ENCODE results near the gene UNC5CL.

Gene UNC5CL

DNA sequence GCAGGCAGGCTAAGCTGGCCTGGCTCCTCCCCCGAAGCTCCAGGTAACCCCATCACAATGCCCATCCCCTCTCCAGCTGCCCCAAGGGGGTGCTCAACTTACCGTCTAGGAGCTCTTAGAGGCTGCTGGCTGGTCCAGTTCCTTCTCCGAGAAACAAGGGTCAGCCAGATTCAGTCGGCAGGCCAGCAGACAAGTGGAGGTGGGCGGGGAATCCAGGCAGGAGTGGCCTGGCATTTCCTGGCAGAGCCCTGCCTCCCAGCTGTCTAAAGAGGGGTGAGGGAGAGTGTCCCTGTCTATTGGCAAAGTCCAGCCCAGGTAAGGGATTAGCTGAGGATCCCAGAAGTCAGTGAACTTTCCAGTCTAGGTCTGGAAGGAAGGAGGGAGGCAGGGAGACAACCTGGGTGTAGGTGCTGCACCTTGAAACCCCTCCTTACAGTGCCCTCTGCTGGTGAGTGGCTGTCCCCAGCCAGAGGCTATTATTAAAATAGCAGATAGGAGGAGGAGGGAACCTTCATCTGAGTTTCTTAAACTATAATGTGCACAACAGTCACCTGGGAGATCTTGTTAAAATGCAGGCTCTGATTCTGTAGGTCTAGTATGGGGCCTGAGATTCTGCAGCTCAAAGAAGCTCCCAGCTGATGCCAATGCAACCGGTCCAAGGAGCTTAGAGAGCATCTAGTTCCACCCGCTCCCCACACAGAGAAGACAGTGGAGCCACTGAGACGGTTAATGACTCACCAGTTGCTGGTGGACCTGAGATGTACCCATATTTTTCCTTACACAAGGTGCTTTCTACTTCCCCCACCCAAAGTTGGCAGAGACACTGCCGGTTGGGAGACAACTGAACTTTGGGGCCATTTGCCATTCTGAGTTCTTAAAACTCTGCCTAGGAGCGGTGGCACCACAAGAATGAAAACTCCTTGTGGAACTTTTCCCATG is at the start of gene UNC5CL:
UNC5CL (minus strand) TSS at position 162 of the 939 bp plus-strand sequence. CDS start 4,147 bp downstream, outside the sequence.
- H3K27ac Mint-ChIP-seq, result no peak within 1 kb of the TSS
- peak; percentile 38 to 40 for DNase-seq (ENCODE audit: low spot score in 2 of 2)
- H3K4me3 Mint-ChIP-seq, result no peak within 1 kb of the TSS
- H3K36me3 Mint-ChIP-seq, result no peaks in the 10 kb centered on the region
- H3K4me1 Mint-ChIP-seq, result no peaks in the 10 kb centered on the region
- ATAC-seq (ENCODE audit: low read depth), result peak; percentile 63
- no peaks in the 10 kb centered on the region for H3K9me3 Mint-ChIP-seq
- no peaks in the 10 kb centered on the region for H3K27me3 Mint-ChIP-seq

- Mint-ChIP-seq H3K4me3 (no peak overlapping the region), H3K27ac (no peak overlapping the region), H3K4me1 (no peaks in the 10 kb centered on the region), H3K9me3 (no peaks in the 10 kb centered on the region), H3K36me3 (peaks cover 30% of the 10 kb centered on the region), H3K27me3 (no peaks in the 10 kb centered on the region)
- ATAC-seq (ENCODE audit: low read depth) (no peak), DNase-seq (ENCODE audit: low spot score in 2 of 2) (no peak)
Measured at GRCh38 chr6:41088451-41088850, 49.4 kb upstream of the UNC5CL start.

DNA sequence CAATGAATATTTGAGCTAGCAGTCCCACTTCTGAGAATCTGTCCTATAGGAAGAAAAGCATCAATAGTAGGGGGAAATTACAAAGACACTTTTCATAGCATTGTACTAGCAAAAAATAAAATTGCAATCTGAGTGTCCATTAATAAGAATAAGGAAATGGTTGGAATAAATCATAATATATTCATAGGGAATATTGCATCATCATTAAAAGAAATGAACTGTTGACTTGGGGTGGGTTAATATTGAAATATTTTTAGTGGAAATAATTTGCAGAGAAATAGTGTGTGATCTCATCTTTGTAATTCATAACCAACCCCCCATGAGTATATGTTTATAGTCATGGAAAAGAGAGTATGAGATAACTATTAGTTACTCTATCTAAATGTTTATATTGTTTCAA is 46.2 kb upstream of the UNC5CL start:
- peaks cover 21% of the 10 kb centered on the region for H3K36me3 Mint-ChIP-seq
- H3K27ac Mint-ChIP-seq, result no peak overlapping the region
- no peaks in the 10 kb centered on the region for H3K27me3 Mint-ChIP-seq
- H3K4me1 Mint-ChIP-seq, result peaks cover 10% of the 10 kb centered on the region
- H3K9me3 Mint-ChIP-seq, result no peaks in the 10 kb centered on the region
- ATAC-seq (ENCODE audit: low read depth) (no peak), DNase-seq (ENCODE audit: low spot score in 2 of 2) (no peak)
- no peak overlapping the region for H3K4me3 Mint-ChIP-seq

DNA sequence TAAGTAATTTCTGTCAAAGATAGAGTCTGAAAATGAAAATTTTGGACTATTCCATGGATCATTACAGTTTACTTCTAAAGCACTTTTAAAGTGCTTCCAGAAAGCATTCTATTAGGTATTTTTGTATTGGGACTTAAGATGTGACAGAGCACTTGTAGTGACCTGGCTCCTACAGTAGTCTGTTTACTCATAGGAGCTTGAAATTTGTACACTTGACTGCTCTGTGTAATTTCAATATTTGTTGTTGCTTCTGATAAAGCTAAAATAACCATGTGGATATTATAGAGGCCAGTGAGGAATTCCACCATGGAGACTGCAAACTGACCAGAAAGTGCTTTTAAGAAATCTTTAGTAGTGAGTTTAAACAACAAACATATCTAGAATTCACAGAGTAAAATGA is 44.1 kb upstream of the UNC5CL start:
- Mint-ChIP-seq H3K9me3 (no peaks in the 10 kb centered on the region), H3K27ac (peak overlapping the region; percentile 5), H3K27me3 (no peaks in the 10 kb centered on the region), H3K4me1 (peaks cover 12% of the 10 kb centered on the region), H3K4me3 (no peak overlapping the region), H3K36me3 (peaks cover 27% of the 10 kb centered on the region)
- ATAC-seq (ENCODE audit: low read depth) (no peak), DNase-seq (ENCODE audit: low spot score in 2 of 2) (no peak)

- peak; percentile 82 for ATAC-seq (ENCODE audit: low read depth)
- Mint-ChIP-seq H3K27ac (peak overlapping the region; percentile 91), H3K27me3 (no peaks in the 10 kb centered on the region), H3K4me1 (peaks cover 20% of the 10 kb centered on the region), H3K9me3 (no peaks in the 10 kb centered on the region), H3K4me3 (peak overlapping the region; percentile 77), H3K36me3 (peaks cover 22% of the 10 kb centered on the region)
- DNase-seq (ENCODE audit: low spot score in 2 of 2), result no peak
Measured at GRCh38 chr6:41080621-41081020, 41.6 kb upstream of the UNC5CL start.

- Mint-ChIP-seq H3K27ac (peak overlapping the region; percentile 53), H3K27me3 (no peaks in the 10 kb centered on the region), H3K36me3 (peaks cover 18% of the 10 kb centered on the region), H3K9me3 (no peaks in the 10 kb centered on the region), H3K4me1 (peaks cover 29% of the 10 kb centered on the region), H3K4me3 (no peak overlapping the region)
- DNase-seq (ENCODE audit: low spot score in 2 of 2) (no peak), ATAC-seq (ENCODE audit: low read depth) (no peak)
Measured at GRCh38 chr6:41079080-41079479, 40.1 kb upstream of the UNC5CL start.

- Mint-ChIP-seq H3K36me3 (peaks cover 12% of the 10 kb centered on the region), H3K4me1 (peaks cover 33% of the 10 kb centered on the region), H3K9me3 (no peaks in the 10 kb centered on the region), H3K27me3 (no peaks in the 10 kb centered on the region), H3K27ac (no peak overlapping the region), H3K4me3 (no peak overlapping the region)
- ATAC-seq (ENCODE audit: low read depth) (no peak), DNase-seq (ENCODE audit: low spot score in 2 of 2) (no peak)
Measured at GRCh38 chr6:41078101-41078500, 39.1 kb upstream of the UNC5CL start.

GRCh38 chr6:41077536-41077935 is 38.5 kb upstream of the UNC5CL start:
- ATAC-seq (ENCODE audit: low read depth) (no peak), DNase-seq (ENCODE audit: low spot score in 2 of 2) (no peak)
- peaks cover 12% of the 10 kb centered on the region for H3K36me3 Mint-ChIP-seq
- H3K4me3 Mint-ChIP-seq, result no peak overlapping the region
- H3K27ac Mint-ChIP-seq, result no peak overlapping the region
- peaks cover 33% of the 10 kb centered on the region for H3K4me1 Mint-ChIP-seq
- H3K9me3 Mint-ChIP-seq, result no peaks in the 10 kb centered on the region
- H3K27me3 Mint-ChIP-seq, result no peaks in the 10 kb centered on the region

DNA sequence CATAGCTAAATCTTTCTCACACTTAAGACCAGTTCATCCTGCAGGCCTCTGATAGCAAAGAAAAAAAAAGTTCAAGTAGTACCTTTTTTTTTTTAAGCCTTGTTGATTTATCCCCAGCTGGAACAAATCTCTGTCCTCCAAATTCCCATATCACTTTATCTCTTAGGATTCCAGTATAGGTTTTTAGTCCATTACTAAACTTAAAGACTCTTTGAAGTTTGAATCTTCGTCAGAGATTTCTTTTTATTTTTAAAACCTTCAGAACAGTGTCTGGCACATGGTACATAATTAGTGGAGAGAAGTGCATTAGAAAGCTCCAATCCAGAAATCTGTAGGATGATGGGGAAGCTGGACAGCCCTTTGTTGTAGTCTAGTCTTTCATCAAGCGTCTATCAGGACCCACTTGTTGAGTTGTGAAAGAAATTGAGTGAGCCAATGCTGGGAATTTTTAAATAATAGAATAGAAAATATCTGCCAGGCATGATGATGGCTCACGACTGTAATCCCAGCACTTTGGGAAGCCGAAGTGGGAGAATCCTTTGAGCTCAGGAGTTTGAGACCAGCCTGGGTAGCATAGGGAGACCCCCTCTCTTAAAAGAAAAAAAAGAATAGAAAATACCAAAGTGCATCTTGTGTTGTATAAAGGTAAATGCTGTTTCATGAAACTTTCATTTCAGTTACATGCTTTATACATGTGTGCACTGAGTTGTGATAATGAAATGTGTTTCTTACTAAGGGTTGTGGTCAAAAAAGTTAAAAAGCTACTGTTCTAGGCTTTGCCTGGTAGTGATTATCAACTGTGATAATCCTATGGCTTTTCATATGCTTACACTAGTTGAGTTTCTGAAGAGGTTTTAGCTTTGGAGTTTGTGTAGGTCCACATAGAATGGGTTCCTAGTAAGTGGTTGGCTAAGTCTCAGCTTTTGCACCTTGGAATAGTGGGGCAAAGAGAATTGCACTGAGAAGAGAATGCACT is 36.9 kb upstream of the UNC5CL start:
- H3K27ac Mint-ChIP-seq, result peak overlapping the region; percentile 98
- H3K27me3 Mint-ChIP-seq, result no peaks in the 10 kb centered on the region
- no peak for DNase-seq (ENCODE audit: low spot score in 2 of 2)
- peak overlapping the region; percentile 1 for H3K4me3 Mint-ChIP-seq
- H3K4me1 Mint-ChIP-seq, result peaks cover 34% of the 10 kb centered on the region
- H3K36me3 Mint-ChIP-seq, result peaks cover 11% of the 10 kb centered on the region
- ATAC-seq (ENCODE audit: low read depth), result no peak
- no peaks in the 10 kb centered on the region for H3K9me3 Mint-ChIP-seq

- Mint-ChIP-seq H3K9me3 (no peaks in the 10 kb centered on the region), H3K27ac (peak overlapping the region; percentile 98), H3K4me1 (peaks cover 28% of the 10 kb centered on the region), H3K36me3 (peaks cover 9% of the 10 kb centered on the region), H3K27me3 (no peaks in the 10 kb centered on the region), H3K4me3 (peak overlapping the region; percentile 92)
- DNase-seq (ENCODE audit: low spot score in 2 of 2) (no peak), ATAC-seq (ENCODE audit: low read depth) (no peak)
Measured at GRCh38 chr6:41074692-41075436, 35.8 kb upstream of the UNC5CL start.

GRCh38 chr6:41073968-41074691 is 35.1 kb upstream of the UNC5CL start:
- Mint-ChIP-seq H3K4me3 (peak overlapping the region; percentile 92), H3K36me3 (peaks cover 6% of the 10 kb centered on the region), H3K4me1 (peaks cover 28% of the 10 kb centered on the region), H3K27ac (peak overlapping the region; percentile 98), H3K9me3 (no peaks in the 10 kb centered on the region), H3K27me3 (no peaks in the 10 kb centered on the region)
- DNase-seq (ENCODE audit: low spot score in 2 of 2), result peak; percentile 20 to 30
- no peak for ATAC-seq (ENCODE audit: low read depth)

DNA sequence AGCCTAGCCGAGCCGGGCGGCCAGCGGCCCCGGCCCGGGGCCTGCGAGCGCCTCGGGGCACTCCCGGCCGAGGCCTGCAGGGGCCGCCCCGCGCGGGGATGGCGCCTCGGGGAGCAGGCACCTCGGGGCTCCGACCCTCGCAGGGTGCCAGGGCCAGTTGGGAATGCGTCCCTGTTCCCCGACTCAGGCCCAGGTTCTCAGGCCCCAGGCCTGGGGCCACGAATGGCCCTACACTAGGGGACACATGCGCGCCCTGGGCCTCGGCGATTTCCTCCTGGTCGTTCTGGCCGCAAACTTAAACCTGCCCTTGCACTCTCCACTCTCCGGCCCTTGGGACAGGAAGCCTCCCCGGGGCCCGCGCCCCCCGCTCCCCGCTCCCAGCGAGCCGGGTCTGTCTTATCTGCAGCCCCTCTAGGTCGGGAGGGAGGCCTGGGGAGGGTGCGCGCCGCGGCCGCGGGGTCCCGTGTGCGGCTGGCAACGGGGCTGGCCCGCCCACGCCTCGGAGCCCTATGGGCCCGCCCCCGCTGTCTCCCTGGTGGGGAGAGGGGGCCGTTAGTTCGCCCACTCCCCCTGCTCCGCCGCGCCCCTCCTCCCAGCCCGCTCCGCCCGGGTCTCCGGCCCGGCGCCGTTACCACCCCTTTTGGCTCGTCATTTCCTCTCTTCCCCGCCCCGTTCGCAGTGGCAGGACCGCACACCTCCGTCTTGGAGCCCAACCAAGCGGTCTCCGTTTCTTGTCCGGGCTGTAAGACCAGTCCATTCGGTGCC is 34.4 kb upstream of the UNC5CL start:
- Mint-ChIP-seq H3K36me3 (peaks cover 4% of the 10 kb centered on the region), H3K4me1 (peaks cover 27% of the 10 kb centered on the region), H3K27me3 (no peaks in the 10 kb centered on the region), H3K9me3 (no peaks in the 10 kb centered on the region), H3K4me3 (peak overlapping the region; percentile 97), H3K27ac (peak overlapping the region; percentile 98)
- DNase-seq (ENCODE audit: low spot score in 2 of 2) (peak; percentile 77 to 80), ATAC-seq (ENCODE audit: low read depth) (peak; percentile 24)
